Activated CD8-positive, alpha-beta T cell treated with anti-CD3 and anti-CD28 coated beads, Interleukin-2, amount 10 ng/mL, durations not matched to agents 7 days and 5 days (primary cell): ENCODE results near the gene VSTM4. TPM values are rescaled to one million over a fixed set of nuclear protein-coding genes. Genes with fewer than 3 reads are reported as not detected.

Experiments used
- ATAC-seq: fragments of 150-1000 bp; cut with Tn5 transposase; one replicate; pipeline ENCODE4 v1.10.0; 2021; ENCODE audit warnings: moderate library complexity
- CTCF ChIA-PET: fragments of 350-600 bp; sonication (Branson Sonifier 250); formaldehyde crosslinking; loops from one replicate; lab custom pipeline; 2021; ENCODE audit warnings: antibody characterized with exemption; lab: Charles Lee
- POLR2A ChIA-PET: fragments of 350-600 bp; sonication (Branson Sonifier 250); formaldehyde crosslinking; loops from one replicate; lab custom pipeline; 2021; ENCODE audit warnings: antibody characterized with exemption; lab: Charles Lee
- DNase-seq: peaks from one replicate; pipeline ENCODE4 v3.0.0-alpha.2; 2020
- H3K27ac Mint-ChIP-seq: one replicate; pipeline ENCODE4 v1.8.0; 2021; ENCODE audit warnings: mild to moderate bottlenecking, mixed read lengths
- H3K27me3 Mint-ChIP-seq: one replicate; pipeline ENCODE4 v1.8.0; 2021; ENCODE audit warnings: low read depth, mixed read lengths
- H3K36me3 Mint-ChIP-seq: one replicate; pipeline ENCODE4 v1.8.0; 2021; ENCODE audit warnings: low read depth, mixed read lengths
- H3K4me1 Mint-ChIP-seq: one replicate; pipeline ENCODE4 v1.8.0; 2021; ENCODE audit warnings: low read depth, mixed read lengths
- H3K4me3 Mint-ChIP-seq: one replicate; pipeline ENCODE4 v1.8.0; 2021; ENCODE audit warnings: mild to moderate bottlenecking, mixed read lengths
- H3K9me3 Mint-ChIP-seq: one replicate; pipeline ENCODE4 v1.8.0; 2022; ENCODE audit warnings: mixed read lengths; ENCODE audit not compliant: insufficient read depth
- total RNA-seq, 2 experiments: library from RNA; stranded (reverse); gene quantifications; one replicate each; pipeline ENCODE4 v1.2.3, GENCODE V29; 2021

Gene VSTM4
- total RNA-seq, 2 experiments from 2014 or later, result not detected

DNA sequence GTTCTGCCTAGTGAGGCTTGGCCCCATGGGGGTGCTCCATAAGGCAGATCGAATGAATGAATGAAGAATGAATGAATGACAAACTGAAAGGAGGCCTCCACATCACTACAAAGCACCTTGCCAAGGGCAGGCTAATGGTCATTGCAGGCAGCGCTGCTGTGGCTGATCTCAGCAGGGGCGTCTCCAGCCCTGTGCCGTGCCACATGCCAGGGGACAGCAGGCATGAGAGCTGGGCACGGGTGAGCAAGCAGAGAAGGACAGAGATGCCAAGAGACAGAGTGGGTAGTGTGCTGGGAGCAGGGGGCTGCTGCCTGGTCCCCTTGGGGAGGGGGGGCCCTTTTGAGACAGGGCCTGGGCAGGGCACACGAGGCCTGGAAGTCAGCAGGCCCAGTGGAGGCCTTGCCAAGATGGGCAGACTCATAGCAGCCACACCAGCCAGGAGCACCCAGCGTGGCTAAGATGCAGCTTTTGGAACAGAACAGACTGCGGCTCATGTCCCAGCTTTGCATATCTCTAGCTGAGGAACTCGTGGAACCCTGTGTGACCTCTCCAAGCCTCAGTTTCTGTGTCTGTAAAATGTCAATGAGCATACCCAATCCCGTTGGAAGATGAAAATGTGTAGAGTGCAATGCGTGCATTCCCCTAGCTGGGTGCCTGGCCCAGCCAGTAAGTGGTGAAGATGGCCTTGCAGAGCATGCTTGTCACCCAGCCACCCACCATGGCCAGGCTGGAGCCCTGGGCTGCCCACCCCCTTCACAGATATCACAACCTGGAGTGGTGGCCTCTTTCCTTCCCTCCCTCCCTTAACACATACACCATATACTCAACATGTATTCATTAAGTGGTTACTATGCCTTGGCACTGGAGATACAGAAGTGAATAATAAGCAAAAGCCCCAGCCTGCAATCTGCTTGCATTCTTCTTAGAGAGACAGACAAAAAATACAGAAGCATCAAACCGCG, 114.6 kb downstream of the VSTM4 start:
- H3K4me1 Mint-ChIP-seq, result no peaks in the 10 kb centered on the region
- ATAC-seq (no peak), DNase-seq (no peak)
- no peak overlapping the region for H3K4me3 Mint-ChIP-seq
- CTCF ChIA-PET, result no interaction called here
- no peaks in the 10 kb centered on the region for H3K27me3 Mint-ChIP-seq
- no peak overlapping the region for H3K27ac Mint-ChIP-seq
- POLR2A ChIA-PET, result no interaction called here
- no peaks in the 10 kb centered on the region for H3K36me3 Mint-ChIP-seq
- H3K9me3 Mint-ChIP-seq, result no peaks in the 10 kb centered on the region

DNA sequence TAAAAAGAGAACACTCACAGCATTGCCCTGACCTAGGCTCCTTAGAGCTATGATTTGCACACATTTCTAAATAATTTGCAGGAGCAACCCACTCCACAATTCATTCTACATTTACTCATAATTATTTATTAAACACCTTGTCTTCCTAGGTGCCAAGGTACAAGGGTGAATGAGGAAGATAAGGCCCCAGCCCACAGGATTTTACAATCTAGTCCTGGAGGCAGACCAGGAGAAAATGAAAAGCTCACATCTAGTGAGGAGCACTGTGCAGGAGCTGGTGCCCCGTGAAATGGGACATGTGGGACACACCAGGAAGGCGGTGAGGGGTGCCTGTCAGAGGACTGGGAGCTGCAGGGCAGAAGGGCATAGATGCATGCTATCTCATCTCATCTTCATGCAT, 116.0 kb downstream of the VSTM4 start:
- ATAC-seq, result no peak
- H3K27ac Mint-ChIP-seq, result no peak overlapping the region
- no peaks in the 10 kb centered on the region for H3K4me1 Mint-ChIP-seq
- ChIA-PET POLR2A (no interaction called here), CTCF (no interaction called here)
- H3K27me3 Mint-ChIP-seq, result no peaks in the 10 kb centered on the region
- no peaks in the 10 kb centered on the region for H3K36me3 Mint-ChIP-seq
- DNase-seq, result no peak
- no peaks in the 10 kb centered on the region for H3K9me3 Mint-ChIP-seq
- H3K4me3 Mint-ChIP-seq, result no peak overlapping the region

DNA sequence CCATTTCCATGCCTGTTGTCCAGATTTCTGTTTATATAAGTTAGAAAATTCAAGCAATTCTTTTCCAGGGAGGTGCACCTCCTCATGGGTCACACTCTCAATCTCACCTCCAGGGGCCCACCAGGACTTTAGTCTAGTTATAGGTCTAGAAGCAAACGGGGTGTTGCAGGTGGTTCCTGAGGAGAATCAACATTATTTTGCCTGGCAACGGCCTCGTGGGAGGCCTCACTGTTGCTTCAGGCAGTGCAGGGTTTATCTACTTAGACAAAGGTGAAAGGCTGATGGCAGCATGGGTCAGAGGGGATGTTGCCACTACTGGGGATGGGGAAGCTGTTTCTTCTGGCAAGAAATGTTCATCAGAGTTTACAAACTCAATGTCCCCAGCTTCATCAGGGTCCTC, 119.0 kb downstream of the VSTM4 start:
- no peaks in the 10 kb centered on the region for H3K9me3 Mint-ChIP-seq
- ChIA-PET POLR2A (interaction anchor here (0.8 kb wide), 1 partner anchor 268 kb away, joined by 3 read pairs; no protein-coding TSS in a partner anchor), CTCF (no interaction called here)
- H3K4me3 Mint-ChIP-seq, result no peak overlapping the region
- no peak for ATAC-seq
- DNase-seq, result no peak
- no peak overlapping the region for H3K27ac Mint-ChIP-seq
- H3K27me3 Mint-ChIP-seq, result peaks cover 3% of the 10 kb centered on the region
- no peaks in the 10 kb centered on the region for H3K36me3 Mint-ChIP-seq
- no peaks in the 10 kb centered on the region for H3K4me1 Mint-ChIP-seq

DNA sequence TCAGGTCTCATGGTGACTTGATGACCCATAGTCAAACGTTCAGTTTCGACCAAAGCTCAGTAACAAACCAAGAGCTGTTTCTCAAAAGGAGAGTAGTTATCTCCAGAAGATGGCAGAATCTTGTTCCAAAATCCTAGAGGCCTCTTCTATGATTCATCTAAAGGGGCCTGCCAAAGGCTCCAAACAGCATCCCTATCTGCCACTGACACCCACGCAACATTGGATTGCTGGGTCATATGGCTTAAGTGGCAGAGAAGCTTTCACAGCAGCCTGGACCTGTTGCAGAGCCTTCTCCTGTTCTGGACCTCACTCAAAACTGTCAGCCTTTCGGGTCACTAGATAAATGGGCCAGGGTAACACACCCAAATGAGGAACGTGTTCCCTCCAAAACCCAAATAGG, 121.7 kb downstream of the VSTM4 start:
- H3K27ac Mint-ChIP-seq, result no peak overlapping the region
- no peaks in the 10 kb centered on the region for H3K9me3 Mint-ChIP-seq
- H3K4me1 Mint-ChIP-seq, result no peaks in the 10 kb centered on the region
- CTCF ChIA-PET, result no interaction called here
- DNase-seq (no peak), ATAC-seq (no peak)
- POLR2A ChIA-PET, result interaction anchor here (0.6 kb wide), 1 partner anchor 310 kb away, joined by 3 read pairs; no protein-coding TSS in a partner anchor
- H3K4me3 Mint-ChIP-seq, result no peak overlapping the region
- H3K27me3 Mint-ChIP-seq, result peaks cover 3% of the 10 kb centered on the region
- H3K36me3 Mint-ChIP-seq, result no peaks in the 10 kb centered on the region

DNA sequence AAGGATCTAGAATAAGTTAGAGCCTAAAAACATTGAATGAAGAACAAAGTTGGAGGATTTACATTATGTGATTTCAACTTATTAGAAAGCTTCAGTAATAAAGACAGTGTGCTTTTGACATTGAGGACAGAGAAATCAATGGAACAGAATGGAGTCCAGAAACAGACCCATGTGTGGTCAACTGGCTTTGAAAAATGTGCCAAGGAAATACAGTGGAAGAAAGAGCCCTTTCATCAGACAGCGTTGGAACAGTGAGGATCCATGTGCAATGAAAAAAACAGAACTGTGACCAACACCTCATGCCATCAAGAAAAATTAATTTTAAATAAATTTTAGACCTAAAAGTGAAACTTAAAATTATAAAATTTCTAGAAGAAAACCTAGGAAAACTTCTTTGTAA, 125.1 kb downstream of the VSTM4 start:
- H3K4me3 Mint-ChIP-seq, result no peak overlapping the region

DNA sequence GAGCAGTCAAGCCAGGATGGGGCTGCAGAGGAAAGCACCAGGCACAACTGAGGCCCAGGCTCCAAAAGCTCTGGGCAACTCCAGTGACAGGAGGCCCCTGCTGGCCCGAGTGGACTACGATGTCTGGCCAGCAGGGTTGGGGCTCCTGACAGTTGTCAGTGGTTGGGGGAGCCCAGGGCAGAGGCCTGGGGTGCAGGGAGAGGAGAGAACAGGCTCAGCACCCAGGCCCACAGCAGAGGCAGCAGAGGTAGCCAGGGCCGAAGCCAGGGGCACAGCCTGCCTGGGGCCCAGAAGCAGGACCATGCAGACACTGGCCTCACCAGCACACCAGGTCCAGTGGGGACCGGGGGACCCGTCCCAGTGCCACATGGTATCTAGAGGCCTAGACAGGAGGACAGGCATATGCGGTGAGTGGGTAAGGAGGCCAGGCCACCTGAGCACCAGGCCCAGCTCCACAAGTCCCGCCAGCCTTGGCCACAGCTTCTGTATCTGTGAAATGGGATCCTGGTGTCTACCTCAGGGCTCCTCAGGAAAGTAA, 129.6 kb downstream of the VSTM4 start:
- Mint-ChIP-seq H3K9me3 (no peaks in the 10 kb centered on the region), H3K4me1 (no peaks in the 10 kb centered on the region), H3K27ac (no peak overlapping the region), H3K4me3 (no peak overlapping the region), H3K36me3 (no peaks in the 10 kb centered on the region), H3K27me3 (no peaks in the 10 kb centered on the region)
- ChIA-PET CTCF (interaction anchor here (0.9 to 1.1 kb wide), 3 partner anchors 12 to 534 kb away, joined by 3 to 4 read pairs (median 3); no protein-coding TSS in a partner anchor), POLR2A (no interaction called here)
- ATAC-seq (no peak), DNase-seq (no peak)

More for the DNA sequence above, 125.1 kb downstream of the VSTM4 start:
- no peak for ATAC-seq
- H3K9me3 Mint-ChIP-seq, result no peaks in the 10 kb centered on the region
- no peak for DNase-seq
- ChIA-PET CTCF (interaction anchor here (1.2 kb wide), 1 partner anchor 332 kb away, joined by 3 read pairs; no protein-coding TSS in a partner anchor), POLR2A (no interaction called here)
- H3K4me1 Mint-ChIP-seq, result no peaks in the 10 kb centered on the region
- peaks cover 3% of the 10 kb centered on the region for H3K27me3 Mint-ChIP-seq
- H3K36me3 Mint-ChIP-seq, result no peaks in the 10 kb centered on the region
- no peak overlapping the region for H3K27ac Mint-ChIP-seq

DNA sequence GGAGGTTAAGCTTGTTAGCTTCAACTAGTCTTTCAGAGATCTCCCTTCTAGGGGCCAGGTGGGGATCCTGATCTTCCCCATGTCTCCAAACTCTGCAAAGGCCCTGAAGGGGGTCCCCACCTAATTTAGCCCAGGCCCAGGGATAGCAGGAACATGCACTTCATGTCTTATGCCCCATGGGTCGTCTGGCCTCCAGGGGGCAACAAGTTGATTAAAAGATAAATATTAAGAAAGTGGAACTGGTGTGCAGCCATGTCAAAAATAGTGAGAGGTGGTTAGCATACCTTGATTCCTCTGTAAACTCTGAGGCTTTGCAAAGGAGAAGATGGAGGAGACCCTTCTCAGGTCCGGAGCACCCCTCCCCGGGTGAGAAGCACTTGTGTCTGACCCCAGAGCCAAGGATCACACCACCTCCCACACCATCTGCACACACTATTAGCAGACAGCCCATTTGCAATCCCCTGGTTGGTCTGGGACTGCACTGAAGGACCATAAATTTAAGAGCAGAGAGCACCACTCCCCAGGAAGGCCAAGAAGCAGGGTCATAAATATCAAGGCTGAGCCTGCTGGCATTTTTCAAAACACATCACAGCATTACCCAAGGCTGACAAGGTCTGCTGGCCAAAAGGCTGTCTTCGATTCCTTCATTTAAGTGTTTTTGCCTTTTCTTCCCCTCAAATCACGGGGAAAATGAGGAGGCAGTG, 131.5 kb downstream of the VSTM4 start:
- ChIA-PET CTCF (no interaction called here), POLR2A (no interaction called here)
- H3K9me3 Mint-ChIP-seq, result no peaks in the 10 kb centered on the region
- no peak for ATAC-seq
- no peaks in the 10 kb centered on the region for H3K4me1 Mint-ChIP-seq
- H3K27ac Mint-ChIP-seq, result no peak overlapping the region
- H3K36me3 Mint-ChIP-seq, result no peaks in the 10 kb centered on the region
- no peaks in the 10 kb centered on the region for H3K27me3 Mint-ChIP-seq
- no peak overlapping the region for H3K4me3 Mint-ChIP-seq
- no peak for DNase-seq

DNA sequence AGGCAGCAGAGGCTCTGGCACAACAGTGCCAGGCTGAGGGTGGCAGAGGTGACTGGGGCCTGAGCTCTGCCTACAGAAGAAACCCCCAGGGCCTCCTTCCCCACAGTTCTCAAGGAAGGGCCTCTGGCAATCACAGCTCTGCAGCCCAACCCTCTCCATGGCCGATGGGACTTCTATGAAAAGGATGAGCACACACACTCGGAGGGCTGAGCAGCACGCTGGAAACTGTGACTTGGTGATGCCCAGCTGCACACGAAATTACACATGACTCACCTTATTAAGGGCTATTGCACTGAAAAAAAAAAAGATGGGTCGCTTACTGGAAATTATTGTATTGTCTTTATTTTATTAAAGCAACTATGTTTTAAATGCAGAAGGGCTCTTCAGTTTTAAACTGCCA, 132.7 kb downstream of the VSTM4 start:
- ATAC-seq (no peak), DNase-seq (no peak)
- Mint-ChIP-seq H3K4me3 (no peak overlapping the region), H3K27me3 (no peaks in the 10 kb centered on the region), H3K36me3 (no peaks in the 10 kb centered on the region), H3K9me3 (no peaks in the 10 kb centered on the region), H3K4me1 (no peaks in the 10 kb centered on the region), H3K27ac (no peak overlapping the region)
- ChIA-PET CTCF (interaction anchor here (1.5 kb wide), 1 partner anchor 181 kb away, joined by 5 read pairs; no protein-coding TSS in a partner anchor), POLR2A (no interaction called here)

DNA sequence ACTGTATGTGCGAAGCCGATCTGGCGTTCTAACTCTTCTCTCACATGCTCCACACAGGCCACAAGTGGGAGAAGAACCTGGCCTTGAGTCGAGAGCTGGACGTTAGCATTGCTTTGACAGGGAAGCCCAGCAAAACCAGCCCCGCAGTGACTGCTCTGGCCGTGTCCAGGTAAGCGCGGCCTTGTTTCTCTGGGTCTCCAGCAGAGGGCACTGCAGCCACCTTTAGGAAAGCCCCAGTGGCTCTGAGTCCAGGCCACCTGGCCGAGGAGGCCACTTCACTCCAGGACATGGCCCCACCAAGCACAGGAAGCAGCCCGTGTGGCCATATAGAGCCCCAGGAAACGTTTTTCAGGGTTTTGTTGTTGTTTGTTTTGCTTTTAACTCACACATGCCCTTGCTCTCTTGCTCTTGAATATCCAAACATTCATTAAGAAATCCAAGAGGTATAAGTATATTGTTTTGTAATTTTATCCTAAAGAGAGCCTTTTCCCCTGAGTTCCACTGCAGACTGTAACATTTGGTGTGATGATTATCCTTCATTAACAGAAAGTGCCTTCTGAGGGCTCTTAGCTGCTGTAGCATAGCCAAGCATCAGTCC, 133.9 kb downstream of the VSTM4 start:
- H3K27me3 Mint-ChIP-seq, result no peaks in the 10 kb centered on the region
- no peaks in the 10 kb centered on the region for H3K36me3 Mint-ChIP-seq
- H3K27ac Mint-ChIP-seq, result no peak overlapping the region
- peak; percentile 71 for ATAC-seq
- POLR2A ChIA-PET, result no interaction called here
- DNase-seq, result peak; percentile 60
- H3K4me1 Mint-ChIP-seq, result no peaks in the 10 kb centered on the region
- no peaks in the 10 kb centered on the region for H3K9me3 Mint-ChIP-seq
- H3K4me3 Mint-ChIP-seq, result no peak overlapping the region
- CTCF ChIA-PET, result interaction anchor here (1.5 kb wide), 1 partner anchor 183 kb away, joined by 5 read pairs; no protein-coding TSS in a partner anchor

DNA sequence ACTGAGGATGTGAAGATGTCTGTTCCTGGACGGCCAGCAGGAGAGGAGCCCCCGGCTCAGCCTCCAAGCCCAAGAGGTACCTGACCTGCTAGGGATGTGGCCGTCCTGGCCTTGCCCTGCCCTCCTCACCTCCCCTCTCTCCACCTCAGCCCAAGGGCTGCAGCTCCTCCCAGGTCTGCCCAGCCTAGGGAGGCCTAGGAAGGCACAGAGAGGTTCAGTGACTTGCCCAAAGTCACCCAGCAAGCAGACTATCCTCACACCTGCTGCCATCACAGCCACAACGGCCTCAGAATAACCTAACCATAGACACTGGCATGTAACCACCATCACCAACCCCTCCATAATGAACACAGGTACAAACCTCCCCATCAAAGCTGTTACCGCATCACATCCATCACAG, 137.0 kb downstream of the VSTM4 start:
- Mint-ChIP-seq H3K4me3 (no peak overlapping the region), H3K27ac (no peak overlapping the region), H3K9me3 (no peaks in the 10 kb centered on the region), H3K36me3 (no peaks in the 10 kb centered on the region), H3K27me3 (peaks cover 3% of the 10 kb centered on the region), H3K4me1 (no peaks in the 10 kb centered on the region)
- ChIA-PET POLR2A (no interaction called here), CTCF (interaction anchor here (1.1 kb wide), 1 partner anchor 320 kb away, joined by 4 read pairs; no protein-coding TSS in a partner anchor)
- DNase-seq, result no peak
- no peak for ATAC-seq

DNA sequence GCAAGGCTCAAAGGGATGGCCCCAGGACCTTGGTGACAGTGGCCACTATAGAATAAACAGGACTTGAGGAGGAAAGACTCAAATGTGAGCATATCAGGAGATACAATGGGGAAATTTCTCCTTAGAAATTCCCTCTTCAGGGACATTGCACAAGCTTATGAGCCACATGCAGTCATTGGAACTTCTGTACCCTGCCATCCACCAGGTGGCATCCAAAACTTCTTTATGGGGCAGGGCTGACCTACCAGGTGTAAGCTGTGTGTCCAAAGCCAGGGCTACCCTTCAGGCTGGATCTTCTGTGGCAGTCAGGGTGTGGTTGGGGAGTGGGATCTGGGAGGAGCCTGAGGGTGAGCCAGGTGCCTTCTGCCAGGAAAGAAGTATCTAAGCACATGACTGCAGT, 139.1 kb downstream of the VSTM4 start:
- H3K36me3 Mint-ChIP-seq, result no peaks in the 10 kb centered on the region
- no peaks in the 10 kb centered on the region for H3K4me1 Mint-ChIP-seq
- no peak overlapping the region for H3K27ac Mint-ChIP-seq
- DNase-seq (no peak), ATAC-seq (no peak)
- H3K9me3 Mint-ChIP-seq, result no peaks in the 10 kb centered on the region
- ChIA-PET CTCF (interaction anchor here (1.3 kb wide), 1 partner anchor 188 kb away, joined by 6 read pairs; no protein-coding TSS in a partner anchor), POLR2A (no interaction called here)
- peaks cover 10% of the 10 kb centered on the region for H3K27me3 Mint-ChIP-seq
- H3K4me3 Mint-ChIP-seq, result no peak overlapping the region
